CD4-positive, CD25-positive, alpha-beta regulatory T cell (primary cell): ENCODE data around the gene ZNF827. TPM values are rescaled to one million over a fixed set of nuclear protein-coding genes. Genes with fewer than 3 reads are reported as not detected.

Experiments
- ATAC-seq, 2 donors: fragments of 150-1000 bp; cut with Tn5 transposase; one replicate each; pipeline ENCODE4 v1.10.0; 2021; ENCODE audit warnings: low read depth in 2 of 2, moderate number of reproducible peaks in 2 of 2, moderate library complexity in 1 of 2
- DNase-seq, 3 donors: peaks; one replicate each; pipeline versions ENCODE4 v3.0.0 to v3.0.0-alpha.2; 2012 to 2022; ENCODE audit warnings: mixed read lengths in 1 of 3
- H3K27ac ChIP-seq: one replicate; pipeline ENCODE4 v1.7.0; 2013; ENCODE audit warnings: mild to moderate bottlenecking, low read length; ENCODE audit not compliant: insufficient read depth, poor library complexity, severe bottlenecking
- H3K27me3 ChIP-seq: one replicate; pipeline ENCODE4 v1.7.0; 2013; ENCODE audit warnings: low read length; ENCODE audit not compliant: control insufficient read depth, insufficient read depth
- H3K36me3 ChIP-seq: one replicate; pipeline ENCODE4 v1.7.0; 2013; ENCODE audit warnings: mild to moderate bottlenecking, low read length, moderate library complexity; ENCODE audit not compliant: control insufficient read depth, insufficient read depth
- H3K4me1 ChIP-seq: 2 replicates; pipeline ENCODE4 v1.7.0; 2013; ENCODE audit warnings: mild to moderate bottlenecking, low read length; ENCODE audit not compliant: insufficient read depth, control insufficient read depth, poor library complexity, severe bottlenecking
- H3K4me3 ChIP-seq: one replicate; pipeline ENCODE4 v1.7.0; 2013; ENCODE audit warnings: low read depth, mild to moderate bottlenecking, low read length, moderate library complexity
- H3K9me3 ChIP-seq, 2 experiments: 1 replicate in 1 of 2; 2 replicates in 1 of 2; pipeline ENCODE4 v1.7.0; 2013; ENCODE audit warnings: low read length in 2 of 2, mild to moderate bottlenecking in 1 of 2, moderate library complexity in 1 of 2; ENCODE audit not compliant: control insufficient read depth in 2 of 2
- H3K27ac Mint-ChIP-seq, 3 donors: one replicate each; pipeline ENCODE4 v1.8.0; 2020 to 2022; ENCODE audit warnings: mild to moderate bottlenecking in 3 of 3, mixed read lengths in 3 of 3, moderate library complexity in 2 of 3
- H3K27me3 Mint-ChIP-seq: one replicate; pipeline ENCODE4 v1.8.0; 2022; ENCODE audit warnings: mild to moderate bottlenecking, mixed read lengths
- H3K36me3 Mint-ChIP-seq: one replicate; pipeline ENCODE4 v1.8.0; 2020; ENCODE audit warnings: mixed read lengths
- H3K4me1 Mint-ChIP-seq, 4 donors: one replicate each; pipeline ENCODE4 v1.8.0; 2020 to 2022; ENCODE audit warnings: mixed read lengths in 4 of 4, mild to moderate bottlenecking in 1 of 4
- H3K4me3 Mint-ChIP-seq, 4 donors: one replicate each; pipeline ENCODE4 v1.8.0; 2020 to 2022; ENCODE audit warnings: mild to moderate bottlenecking in 4 of 4, mixed read lengths in 4 of 4, moderate library complexity in 3 of 4
- H3K9me3 Mint-ChIP-seq, 7 donors: one replicate each; pipeline ENCODE4 v1.8.0; 2020 to 2022; ENCODE audit warnings: mixed read lengths in 7 of 7, mild to moderate bottlenecking in 3 of 7, moderate library complexity in 2 of 7
- polyA plus RNA-seq, 4 donors: library from polyadenylated mRNA; unstranded; fragments of 300-500 nt; fragmentation: Illumina TruSeq; gene quantifications; one replicate each; pipeline ENCODE4 v1.2.3, GENCODE V29; 2021
- total RNA-seq: library from RNA; stranded (reverse); gene quantifications from one replicate; pipeline ENCODE4 v1.2.3, GENCODE V29; 2022

Gene ZNF827
- total and polyA plus RNA-seq, 5 donors from 2014 or later: 0.92 to 6.0 (median 1.2) TPM

- Mint-ChIP-seq H3K36me3 (no peaks in the 10 kb centered on the region), H3K9me3 (peaks cover 0 to 1% (median 0%) of the 10 kb centered on the region in 7 donors), H3K27ac (peak overlapping the region; percentile 84 to 96 (median 91)), H3K27me3 (peaks cover 54% of the 10 kb centered on the region), H3K4me3 (peak overlapping the region; percentile 90 to 97 (median 94)), H3K4me1 (peaks cover 6 to 32% (median 24%) of the 10 kb centered on the region in 4 donors)
- ATAC-seq: peak; percentile 41 to 48
- H3K4me3 ChIP-seq: peak overlapping the region; percentile 81
- H3K27me3 ChIP-seq: peaks cover 5% of the 10 kb centered on the region
- peak overlapping the region; percentile 66 for H3K27ac ChIP-seq
- peaks cover 25% of the 10 kb centered on the region for H3K4me1 ChIP-seq
- H3K36me3 ChIP-seq: no peaks in the 10 kb centered on the region
- H3K9me3 ChIP-seq: no peaks in the 10 kb centered on the region
- DNase-seq: peak; percentile 11 to 63 (median 56)
Measured at GRCh38 chr4:145937971-145938611, 532 bp downstream of the ZNF827 start.

- Mint-ChIP-seq H3K4me3 (peak overlapping the region; percentile 87 to 97 (median 94)), H3K4me1 (peaks cover 6 to 34% (median 24%) of the 10 kb centered on the region in 4 donors), H3K27ac (peak overlapping the region; percentile 38 to 84 (median 62)), H3K27me3 (peaks cover 54% of the 10 kb centered on the region), H3K36me3 (no peaks in the 10 kb centered on the region), H3K9me3 (peaks cover 0 to 1% (median 0%) of the 10 kb centered on the region in 7 donors)
- Histone ChIP-seq H3K36me3 (no peaks in the 10 kb centered on the region), H3K27me3 (peaks cover 5% of the 10 kb centered on the region), H3K9me3 (no peaks in the 10 kb centered on the region), H3K4me1 (peaks cover 25% of the 10 kb centered on the region), H3K27ac (peak overlapping the region; percentile 66), H3K4me3 (no peak overlapping the region)
- DNase-seq (peak; percentile 15 to 52 (median 36)), ATAC-seq (peak; percentile 21 to 41)
Measured at GRCh38 chr4:145936997-145937901, 1.4 kb downstream of the ZNF827 start.

GRCh38 chr4:145936142-145936996, 2.3 kb downstream of the ZNF827 start:
- Histone ChIP-seq H3K4me1 (peaks cover 25% of the 10 kb centered on the region), H3K4me3 (peak overlapping the region; percentile 61), H3K9me3 (no peaks in the 10 kb centered on the region), H3K27me3 (peaks cover 5% of the 10 kb centered on the region), H3K27ac (no peak overlapping the region), H3K36me3 (no peaks in the 10 kb centered on the region)
- peaks cover 51% of the 10 kb centered on the region for H3K27me3 Mint-ChIP-seq
- peak overlapping the region; percentile 93 to 95 (median 93) for H3K27ac Mint-ChIP-seq
- peaks cover 0 to 1% (median 0%) of the 10 kb centered on the region in 7 donors for H3K9me3 Mint-ChIP-seq
- H3K4me3 Mint-ChIP-seq: peak overlapping the region; percentile 81 to 93 (median 90)
- peak; percentile 63 to 69 for ATAC-seq
- no peaks in the 10 kb centered on the region for H3K36me3 Mint-ChIP-seq
- peaks cover 6 to 34% (median 24%) of the 10 kb centered on the region in 4 donors for H3K4me1 Mint-ChIP-seq
- peak; percentile 24 to 75 (median 61) for DNase-seq

GRCh38 chr4:145935253-145936141, 3.1 kb downstream of the ZNF827 start:
- H3K9me3 Mint-ChIP-seq: peaks cover 0 to 1% (median 0%) of the 10 kb centered on the region in 7 donors
- Histone ChIP-seq H3K4me3 (peak overlapping the region; percentile 61), H3K9me3 (no peaks in the 10 kb centered on the region), H3K27ac (no peak overlapping the region), H3K36me3 (no peaks in the 10 kb centered on the region), H3K27me3 (peaks cover 3% of the 10 kb centered on the region), H3K4me1 (peaks cover 25% of the 10 kb centered on the region)
- H3K4me1 Mint-ChIP-seq: peaks cover 6 to 34% (median 24%) of the 10 kb centered on the region in 4 donors
- H3K36me3 Mint-ChIP-seq: no peaks in the 10 kb centered on the region
- ATAC-seq: no peak
- peaks cover 49% of the 10 kb centered on the region for H3K27me3 Mint-ChIP-seq
- H3K4me3 Mint-ChIP-seq: peak overlapping the region; percentile 81 to 93 (median 90)
- H3K27ac Mint-ChIP-seq: peak overlapping the region; percentile 74 to 95 (median 93)
- DNase-seq: peak in 1 of 3 donors; percentile 17

GRCh38 chr4:145934434-145935047, 4.1 kb downstream of the ZNF827 start:
- H3K4me3 Mint-ChIP-seq: peak overlapping the region in 3 of 4 donors; percentile 81 to 93 (median 87)
- H3K9me3 Mint-ChIP-seq: peaks cover 0 to 1% (median 0%) of the 10 kb centered on the region in 7 donors
- no peaks in the 10 kb centered on the region for H3K36me3 ChIP-seq
- H3K27ac Mint-ChIP-seq: peak overlapping the region in 2 of 3 donors; percentile 7 to 93
- no peak for ATAC-seq
- H3K36me3 Mint-ChIP-seq: no peaks in the 10 kb centered on the region
- peaks cover 40% of the 10 kb centered on the region for H3K27me3 Mint-ChIP-seq
- no peak overlapping the region for H3K27ac ChIP-seq
- no peak for DNase-seq
- H3K27me3 ChIP-seq: peaks cover 3% of the 10 kb centered on the region
- H3K4me1 ChIP-seq: peaks cover 25% of the 10 kb centered on the region
- no peaks in the 10 kb centered on the region for H3K9me3 ChIP-seq
- H3K4me3 ChIP-seq: no peak overlapping the region
- H3K4me1 Mint-ChIP-seq: peaks cover 5 to 36% (median 24%) of the 10 kb centered on the region in 4 donors

- Mint-ChIP-seq H3K4me3 (no peak overlapping the region), H3K4me1 (peaks cover 0 to 26% (median 14%) of the 10 kb centered on the region in 4 donors), H3K9me3 (peaks cover 0 to 1% (median 0%) of the 10 kb centered on the region in 7 donors), H3K27me3 (peaks cover 26% of the 10 kb centered on the region), H3K27ac (no peak overlapping the region), H3K36me3 (no peaks in the 10 kb centered on the region)
- no peaks in the 10 kb centered on the region for H3K9me3 ChIP-seq
- no peaks in the 10 kb centered on the region for H3K27me3 ChIP-seq
- DNase-seq (no peak), ATAC-seq (no peak)
- H3K27ac ChIP-seq: no peak overlapping the region
- no peak overlapping the region for H3K4me3 ChIP-seq
- H3K36me3 ChIP-seq: no peaks in the 10 kb centered on the region
- peaks cover 19% of the 10 kb centered on the region for H3K4me1 ChIP-seq
Measured at GRCh38 chr4:145933134-145933533, 5.5 kb downstream of the ZNF827 start.
